Pons (tissue), 1 donor: ENCODE results near the gene CISD3.

Experiments
- DNase-seq: peaks from one replicate; pipeline ENCODE4 v3.0.0-alpha.2; 2016; ENCODE audit warnings: low spot score

The CISD3 gene

DNA sequence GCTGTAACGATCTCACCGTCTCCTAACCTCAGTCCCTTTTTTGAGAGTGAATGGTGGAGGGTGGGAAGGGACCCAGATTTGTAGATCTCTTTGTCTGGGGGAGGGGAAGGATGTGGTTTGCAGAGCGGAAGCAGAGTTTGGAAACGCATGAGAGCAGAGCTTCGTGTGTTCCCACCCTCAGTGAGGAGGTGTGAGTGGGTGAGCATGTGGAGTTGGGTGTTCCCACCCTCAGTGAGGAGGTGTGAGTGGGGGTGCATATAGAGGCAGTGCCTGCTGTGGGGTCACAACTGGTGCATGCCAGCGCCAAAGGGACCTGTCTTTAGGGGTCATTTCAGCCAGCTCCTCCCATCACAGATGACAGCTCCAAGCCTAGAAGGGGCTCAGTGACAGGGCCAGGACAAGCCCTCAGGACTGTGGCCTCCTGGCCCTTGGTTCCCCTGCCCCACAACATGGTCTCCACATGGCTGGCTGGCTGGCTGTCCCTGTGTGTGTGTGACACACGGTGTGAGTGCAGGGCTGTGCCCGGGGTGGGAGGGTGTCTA is 1.8 kb upstream of the CISD3 start:
- no peak for DNase-seq

DNA sequence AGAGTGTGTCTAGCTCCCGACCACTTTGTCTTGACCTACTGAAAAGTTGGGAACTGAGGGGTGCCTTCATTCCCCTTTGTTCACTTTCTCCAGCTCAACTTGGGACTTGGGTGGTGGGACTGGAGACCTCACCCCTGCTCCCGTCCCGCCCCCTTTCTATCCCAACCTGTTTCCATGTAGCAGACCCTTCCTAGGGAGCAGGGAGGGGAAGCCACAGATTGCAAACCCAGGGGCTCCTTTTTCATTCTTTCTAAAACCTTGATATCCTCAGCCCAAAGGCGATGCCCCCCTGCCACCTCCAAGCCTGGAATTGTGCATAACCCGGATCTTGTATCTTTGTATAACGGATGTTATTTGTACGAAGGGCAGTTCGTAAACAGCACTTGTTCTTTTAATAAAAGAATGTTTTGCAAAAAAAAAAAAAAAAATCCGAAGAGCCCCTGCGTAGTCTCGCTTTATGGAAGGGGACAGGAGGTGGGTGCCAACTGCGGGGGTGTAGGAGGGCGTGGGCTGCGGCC is 714 bp upstream of the CISD3 start:
- DNase-seq: no peak

DNA sequence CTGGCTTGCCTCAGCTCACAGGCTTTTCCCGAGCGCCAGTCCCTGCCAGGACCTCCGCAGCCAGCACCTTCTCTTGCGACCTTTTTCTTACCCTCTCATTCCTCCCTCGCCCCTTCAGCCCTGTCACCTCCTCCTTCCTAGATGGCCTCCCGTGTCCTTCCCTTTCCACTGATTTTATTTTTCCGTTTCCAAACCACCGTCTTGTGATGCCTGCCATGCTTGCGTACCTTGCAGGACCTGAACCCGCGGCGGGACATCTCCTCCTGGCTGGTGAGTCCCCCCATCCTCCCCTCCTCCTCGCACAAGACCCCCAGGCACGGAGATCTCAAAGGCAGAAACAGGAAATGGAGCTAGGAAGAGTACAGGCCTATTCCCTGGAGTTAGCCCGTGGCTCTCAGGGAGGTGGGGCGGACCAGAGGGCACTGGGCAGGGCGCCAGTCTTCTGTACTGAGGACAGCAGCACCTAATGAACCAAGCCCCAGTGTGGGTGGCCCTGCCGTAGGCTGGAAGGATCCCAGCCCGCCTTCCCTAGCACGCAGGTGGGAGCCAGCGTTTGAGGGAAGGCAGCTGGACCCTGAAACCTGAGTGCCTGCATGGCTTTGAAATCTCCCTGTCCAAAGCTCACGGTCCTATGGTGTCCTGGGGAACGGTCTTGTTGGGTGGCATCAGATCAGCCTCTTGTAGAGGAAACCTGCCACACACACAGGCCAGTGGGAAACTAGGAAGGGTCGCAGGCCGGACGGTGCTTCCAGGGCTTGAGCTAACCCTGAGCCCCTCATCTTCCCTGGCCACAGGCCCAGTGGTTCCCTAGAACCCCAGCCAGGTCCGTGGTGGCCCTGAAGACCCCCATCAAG is 612 bp downstream of the CISD3 start:
- DNase-seq: no peak

DNA sequence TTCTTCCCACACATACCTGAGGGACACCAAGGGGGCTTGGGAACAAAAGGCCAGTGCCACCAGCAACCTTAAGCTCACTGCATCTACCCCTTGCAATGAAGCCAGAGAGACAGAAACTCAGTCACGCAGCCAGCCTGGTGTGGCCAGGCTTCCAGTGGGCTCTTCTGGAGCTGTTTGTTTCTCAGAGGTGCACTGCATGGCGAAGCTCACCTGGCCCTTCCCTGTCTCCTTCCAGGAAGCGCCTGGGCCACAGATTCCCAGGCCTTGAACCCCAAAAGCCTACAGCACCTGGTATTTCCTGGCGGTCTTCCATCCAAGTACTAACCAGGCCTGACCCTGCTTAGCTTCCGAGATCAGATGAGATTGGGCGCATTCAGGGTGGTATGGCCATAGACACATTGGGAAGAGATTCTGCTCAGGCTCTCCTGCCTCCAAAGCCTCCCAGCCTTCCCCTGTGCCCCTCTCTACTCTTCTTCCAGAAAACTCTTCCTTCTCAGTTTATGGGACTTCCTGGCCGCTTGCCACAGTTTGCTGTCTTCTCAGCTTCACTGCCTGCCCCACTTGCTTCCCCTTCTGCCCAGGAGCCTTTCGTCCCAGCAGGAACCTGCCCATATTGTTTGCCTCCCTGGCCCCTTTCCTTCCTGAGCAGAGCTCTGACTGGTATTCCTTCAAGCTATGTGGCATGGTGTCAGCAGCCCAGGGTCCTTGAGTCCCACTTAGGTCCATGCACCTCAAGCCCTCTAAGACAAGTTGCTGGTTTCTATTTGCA is 1.6 kb downstream of the CISD3 start:
- no peak for DNase-seq

GRCh38 chr17:38732376-38733281 is 2.5 kb downstream of the CISD3 start:
- DNase-seq: no peak

DNA sequence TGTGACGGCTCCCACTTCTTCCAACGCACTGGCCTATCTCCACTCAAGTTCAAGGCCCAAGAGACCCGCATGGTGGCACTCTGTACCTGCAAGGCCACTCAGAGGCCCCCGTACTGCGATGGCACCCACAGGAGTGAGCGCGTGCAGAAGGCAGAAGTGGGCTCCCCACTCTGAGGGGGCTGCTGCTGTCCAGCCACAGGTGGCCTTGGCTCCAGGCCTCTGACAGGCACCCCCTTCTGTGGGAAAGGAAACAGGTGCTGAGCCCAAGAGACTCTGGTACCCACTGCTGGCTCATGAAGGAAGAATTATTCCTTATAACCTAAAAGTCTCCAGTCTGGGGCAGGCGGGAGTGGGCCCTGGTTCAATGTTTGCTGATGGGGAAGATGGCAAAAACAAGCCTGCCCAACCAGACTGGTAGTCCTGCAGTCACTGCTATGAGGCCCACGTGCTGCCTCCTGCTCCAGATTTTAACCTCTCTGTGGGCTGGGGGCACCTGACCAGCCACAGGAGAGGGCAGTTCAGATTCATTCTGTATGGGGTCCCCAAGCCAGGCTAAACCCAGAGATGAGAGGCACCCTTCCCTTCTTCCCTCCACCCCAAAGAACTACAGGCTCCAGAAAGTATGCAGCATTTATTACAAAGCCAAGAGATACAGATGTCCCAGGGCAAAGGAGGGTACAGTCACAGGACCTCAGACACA is 3.3 kb downstream of the CISD3 start:
- DNase-seq: no peak

DNA sequence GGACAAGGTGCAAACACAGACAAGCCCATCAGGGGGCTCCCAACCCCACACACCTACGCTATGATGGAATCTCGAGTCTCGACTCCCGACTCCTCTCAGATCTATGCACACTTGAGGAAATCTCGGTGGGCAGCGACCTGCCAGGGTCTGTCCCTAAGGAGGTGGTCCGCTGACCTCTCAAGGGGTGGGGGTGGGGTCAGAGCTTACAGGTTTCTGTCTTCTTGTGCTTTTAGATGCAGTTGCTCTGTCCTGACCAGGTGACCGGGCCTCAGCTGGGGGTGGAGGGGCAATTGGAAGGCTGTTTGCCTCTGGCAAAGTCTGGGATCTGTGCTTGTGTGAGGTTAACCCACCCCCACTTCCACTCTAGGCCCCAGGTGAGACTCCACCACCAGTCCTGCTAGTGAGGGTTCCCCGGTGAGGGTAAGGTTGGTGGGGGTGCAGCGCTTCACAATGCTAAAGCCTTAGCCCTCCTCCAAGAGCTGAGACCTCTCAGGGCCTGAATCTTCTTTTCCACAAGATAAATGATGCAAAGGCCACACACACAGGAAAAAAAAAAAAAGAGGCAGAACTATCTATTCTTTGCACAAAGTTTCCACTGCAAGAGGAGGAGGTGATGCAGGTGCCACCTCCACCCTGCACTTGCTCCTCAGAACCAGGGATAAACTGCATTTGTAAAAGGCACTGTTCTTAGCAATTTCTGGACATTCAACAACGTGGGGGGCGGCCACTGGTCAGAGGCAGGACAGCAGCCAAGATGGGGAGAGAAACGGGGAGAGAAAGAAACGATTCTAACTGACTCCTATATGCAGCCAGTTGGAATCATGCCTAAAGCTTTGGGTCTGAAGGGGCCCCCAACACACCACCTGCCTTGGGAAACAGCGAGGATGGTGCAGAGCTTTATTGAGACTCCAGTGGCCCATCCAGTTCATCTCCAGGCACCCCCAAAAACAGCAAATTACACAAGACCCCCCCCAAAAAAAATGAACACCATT is 4.1 kb downstream of the CISD3 start:
- no peak for DNase-seq

GRCh38 chr17:38735161-38735997 is 5.2 kb downstream of the CISD3 start:
- no peak for DNase-seq

GRCh38 chr17:38738007-38738662 is 8.0 kb downstream of the CISD3 start:
- DNase-seq: no peak

- DNase-seq: no peak
These were observed 8.5 kb downstream of the CISD3 start for GRCh38 chr17:38738686-38739085.

DNA sequence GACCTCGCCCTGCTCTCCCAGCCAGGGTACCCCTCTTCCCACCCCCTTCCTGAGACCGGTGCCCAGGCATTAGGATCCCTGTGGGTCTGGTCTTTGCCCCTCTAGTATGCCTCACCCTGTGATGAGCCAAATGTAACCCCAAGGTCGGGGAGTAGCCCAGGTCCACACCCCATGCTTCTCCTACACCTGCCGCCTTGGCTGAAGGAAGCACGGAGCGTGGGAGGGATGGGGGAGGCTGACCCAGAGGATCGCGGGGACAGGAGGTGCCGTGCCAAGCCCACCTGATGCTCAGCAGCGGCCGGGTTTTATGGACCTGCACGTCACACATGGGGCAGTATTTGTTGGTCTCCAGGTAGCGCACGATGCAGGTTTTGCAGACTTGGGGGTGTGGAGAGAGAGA is 9.2 kb downstream of the CISD3 start:
- no peak for DNase-seq

DNA sequence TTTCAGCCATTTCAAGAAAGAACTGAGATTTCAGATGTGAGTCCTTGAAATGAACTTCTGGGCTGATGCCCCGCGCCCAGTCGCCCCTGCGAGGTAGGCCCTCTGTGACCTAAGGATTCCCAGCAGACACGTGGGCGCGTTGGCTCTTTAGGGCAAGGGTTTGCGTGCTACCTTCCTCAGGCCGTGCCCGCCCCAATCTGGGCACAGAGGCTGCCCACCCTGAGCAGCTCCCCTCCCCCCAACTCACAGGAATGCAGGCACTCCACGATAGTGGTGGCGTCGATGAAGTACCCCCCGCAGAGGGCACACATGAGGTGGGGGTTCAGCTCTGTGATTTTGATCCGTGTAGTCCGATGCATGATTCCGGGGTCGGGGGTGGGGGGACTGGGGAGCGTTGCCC is 9.9 kb downstream of the CISD3 start:
- DNase-seq: no peak

- DNase-seq: no peak
These were observed 10.7 kb downstream of the CISD3 start for GRCh38 chr17:38740806-38741205.

GRCh38 chr17:38741461-38741860 is 11.3 kb downstream of the CISD3 start:
- DNase-seq: no peak

DNA sequence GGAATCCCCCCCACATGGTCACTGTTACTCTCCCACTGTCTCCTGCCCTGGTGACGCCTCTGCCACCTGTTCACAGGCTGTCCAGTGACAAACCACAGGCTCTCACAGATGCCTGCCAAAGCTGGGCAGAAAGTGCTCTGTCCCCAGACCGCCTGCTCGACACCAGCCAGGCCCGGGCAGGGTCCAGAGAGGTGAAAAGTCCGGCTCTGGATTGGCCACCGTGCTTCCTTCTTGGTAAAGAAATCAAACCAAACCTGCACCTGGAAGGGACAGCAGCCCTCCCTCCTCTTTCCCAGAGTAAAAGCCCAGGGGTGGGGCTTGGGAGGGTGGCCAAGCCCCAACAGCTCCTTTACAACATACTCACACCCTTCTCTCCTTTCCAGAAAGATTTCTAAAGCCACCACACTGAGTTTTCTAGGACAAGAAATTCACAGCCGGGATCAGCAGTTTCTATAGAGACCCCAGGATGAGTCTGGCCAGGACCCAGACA is 11.8 kb downstream of the CISD3 start:
- no peak for DNase-seq

DNA sequence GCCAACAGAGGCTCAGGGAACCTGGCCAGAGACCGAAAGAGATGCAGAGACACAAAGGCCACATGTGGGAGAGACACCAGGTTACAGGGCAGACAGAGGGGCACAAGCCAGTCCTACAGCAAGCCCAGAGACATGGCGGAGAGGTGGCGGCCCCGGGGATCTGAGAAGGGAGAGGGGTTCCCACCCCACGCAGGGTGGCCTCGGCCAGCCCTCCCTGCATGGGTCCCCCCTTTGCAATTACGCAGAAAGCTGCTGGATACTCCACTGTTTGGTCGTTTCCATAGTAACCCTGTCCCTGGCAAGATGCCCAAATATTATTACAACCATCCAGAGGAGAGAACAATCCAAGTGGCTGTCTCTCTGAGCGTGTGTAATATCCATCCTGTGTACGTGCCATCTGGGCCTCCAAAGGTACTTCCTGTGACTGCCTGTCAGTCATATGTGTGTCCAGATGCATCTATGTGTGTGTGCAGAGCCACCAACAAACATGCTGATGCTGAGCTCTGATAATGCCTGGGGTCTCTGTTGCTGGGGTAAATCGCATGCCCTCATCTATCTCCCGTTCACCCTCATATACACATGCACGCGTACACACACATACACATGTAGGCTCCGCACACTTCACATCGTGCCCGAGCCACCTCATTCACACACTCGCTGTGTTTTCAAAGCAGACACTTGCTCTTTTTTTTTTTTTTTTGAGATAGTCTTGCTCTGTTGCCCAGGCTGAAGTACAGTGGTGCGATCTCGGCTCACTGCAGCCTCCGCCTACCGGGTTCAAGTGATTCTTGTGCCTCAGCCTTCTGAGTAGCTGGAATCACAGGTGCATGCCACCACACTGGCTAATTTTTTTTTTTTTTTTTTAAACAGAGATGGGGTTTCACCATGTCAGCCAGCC is 12.5 kb downstream of the CISD3 start:
- DNase-seq: no peak

DNA sequence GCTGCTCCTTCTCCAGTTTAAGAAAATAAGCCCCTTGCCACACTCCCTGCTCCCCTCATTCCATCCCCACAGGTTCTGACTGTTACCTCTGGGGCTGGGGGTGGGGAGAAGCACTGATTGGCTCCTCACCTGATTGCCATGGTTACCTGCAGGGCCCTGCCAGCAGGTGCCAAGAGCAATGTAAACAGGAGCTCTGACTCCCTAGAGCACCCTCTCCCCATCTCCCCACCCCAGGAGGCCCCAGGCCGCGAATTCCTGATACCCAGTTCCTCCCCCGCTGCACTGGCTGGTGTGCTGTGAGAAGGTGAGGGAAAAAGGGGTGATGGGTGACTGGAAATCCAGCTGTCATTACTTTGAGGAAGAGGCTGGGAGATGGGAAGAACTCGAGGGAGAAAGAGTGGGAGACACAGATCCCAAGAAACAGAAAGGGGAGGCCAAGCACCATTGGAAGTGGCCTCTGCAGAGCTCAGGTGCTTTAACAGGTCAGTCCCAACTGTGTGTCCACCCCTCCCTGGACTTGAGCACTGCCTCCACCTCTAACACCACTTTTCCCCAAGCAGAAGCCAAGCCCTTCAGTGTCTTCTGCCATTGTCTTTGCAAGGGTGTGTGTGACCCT is 13.5 kb downstream of the CISD3 start:
- no peak for DNase-seq
